Activated T-helper 9 cell treated with anti-CD3 and anti-CD28 coated beads, Interleukin-2, amount 50 U/mL, for 16 hours (primary cell): ENCODE results near the gene RPS6KB2.
A peak's percentile ranks its signal among the peaks of the same experiment; 100 is the strongest.
"Not testable (repeated sequence)": the region's sequence is repeated elsewhere in the genome, so short reads cannot be mapped to it uniquely, and the experiment has no call there.

Experiments used
- DNase-seq: peaks from one replicate; pipeline ENCODE4 v3.0.0-alpha.2; 2020; ENCODE audit warnings: low read depth

The RPS6KB2 gene

GRCh38 chr11:67410984-67411784 lies 17.1 kb upstream of the RPS6KB2 start:
- no peak for DNase-seq

- no peak for DNase-seq
Measured at GRCh38 chr11:67411785-67412152, 16.5 kb upstream of the RPS6KB2 start.

GRCh38 chr11:67412495-67413179 lies 15.7 kb upstream of the RPS6KB2 start:
- DNase-seq: no peak

- no peak for DNase-seq
Measured at GRCh38 chr11:67413266-67413849, 14.9 kb upstream of the RPS6KB2 start.

- DNase-seq: no peak
Measured at GRCh38 chr11:67415501-67416304, 12.6 kb upstream of the RPS6KB2 start, which contains the start of gene CARNS1. TSS of gene CARNS1 (plus strand) at chr11:67415678. CDS start at chr11:67416200, 522 bp downstream.

GRCh38 chr11:67416416-67417335 lies 11.6 kb upstream of the RPS6KB2 start:
- DNase-seq: no peak

GRCh38 chr11:67417425-67417824 lies 10.9 kb upstream of the RPS6KB2 start:
- DNase-seq: no peak

GRCh38 chr11:67418476-67419281 lies 9.6 kb upstream of the RPS6KB2 start:
- DNase-seq: no peak

- DNase-seq: no peak
Measured at GRCh38 chr11:67419325-67420049, 8.8 kb upstream of the RPS6KB2 start.

- no peak for DNase-seq
Measured at GRCh38 chr11:67420147-67420645, 8.1 kb upstream of the RPS6KB2 start.

- peak; percentile 98 for DNase-seq
Measured at GRCh38 chr11:67420646-67421429, 7.5 kb upstream of the RPS6KB2 start.

GRCh38 chr11:67421430-67422031 lies 6.8 kb upstream of the RPS6KB2 start:
- DNase-seq: no peak

- no peak for DNase-seq
Measured at GRCh38 chr11:67422891-67423290, 5.4 kb upstream of the RPS6KB2 start.

- DNase-seq: no peak
Measured at GRCh38 chr11:67423466-67423865, 4.8 kb upstream of the RPS6KB2 start.

- DNase-seq: no peak
Measured at GRCh38 chr11:67423891-67424613, 4.2 kb upstream of the RPS6KB2 start.

- DNase-seq: not testable (repeated sequence)
Measured at GRCh38 chr11:67427364-67427859, 882 bp upstream of the RPS6KB2 start.

GRCh38 chr11:67429038-67429668 lies 859 bp downstream of the RPS6KB2 start:
- no peak for DNase-seq
